Coronary artery (tissue), 2 donors: ENCODE data around the gene SNX5.

Source experiments
- DNase-seq: peaks from one replicate; pipeline ENCODE4 v3.0.0-alpha.2; 2017; ENCODE audit warnings: low spot score
- H3K27ac ChIP-seq, 2 donors: fragments of 200-600 bp; sonication (generic); one replicate each; pipeline ENCODE4 v1.5.1; 2016 to 2019
- H3K4me3 ChIP-seq: fragments of 200-600 bp; sonication (generic); 2 replicates; pipeline ENCODE4 v1.5.1; 2016; ENCODE audit warnings: mild to moderate bottlenecking, moderate library complexity
- TF ChIP-seq, protein P1 (sequence below): fragments of 200-600 bp; sonication (generic); IDR thresholded peaks from one replicate; pipeline ENCODE4 v1.5.1; 2019; ENCODE audit warnings: antibody characterized with exemption

The SNX5 gene

DNA sequence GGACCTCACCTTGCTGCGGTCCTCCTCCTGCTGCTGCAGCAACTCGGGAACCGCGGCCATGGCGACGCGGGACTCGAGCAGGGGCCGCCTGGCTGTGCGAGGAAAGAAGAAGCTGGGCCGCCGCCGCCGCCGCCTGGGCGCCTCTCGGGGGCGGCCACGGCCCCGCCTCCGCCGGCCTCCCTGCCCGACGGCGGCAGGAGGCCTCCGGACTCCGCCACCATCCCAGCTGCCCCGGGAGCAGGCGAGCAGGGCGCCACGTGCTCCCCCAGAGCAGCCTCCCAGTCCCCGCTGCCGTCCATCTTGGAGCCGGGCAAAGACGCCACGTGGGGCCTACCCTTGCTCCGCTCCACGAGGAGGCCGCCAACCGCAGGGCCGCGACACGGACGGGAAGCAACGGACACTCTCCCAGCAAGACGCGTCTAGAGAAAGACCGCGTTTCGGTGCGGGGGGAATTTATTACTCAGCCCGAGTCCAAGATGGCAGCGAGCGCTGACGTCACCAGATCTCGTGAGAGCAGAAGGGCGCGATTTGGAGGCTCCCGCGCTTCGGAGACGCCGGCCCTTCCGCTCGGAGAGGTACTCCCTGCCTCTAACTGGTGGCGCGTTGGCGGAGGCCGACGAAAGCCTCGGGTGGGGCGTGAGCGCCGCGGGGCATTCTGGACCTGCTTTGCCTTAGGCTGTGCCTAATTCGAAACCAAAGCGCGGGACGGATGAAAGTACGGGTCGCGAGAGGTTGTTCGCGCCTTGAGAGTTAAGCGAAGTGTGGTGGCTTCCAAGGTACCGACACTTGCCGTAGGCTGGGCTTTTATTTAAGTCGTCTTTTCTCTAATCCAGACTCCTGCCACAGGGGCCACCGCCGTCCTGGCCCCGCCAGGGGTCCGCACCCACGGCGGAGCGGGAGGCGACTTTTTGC is at the start of gene SNX5, which contains the start of gene MGME1:
TSS of gene SNX5 (minus strand) at position 429 of the 912 bp plus-strand sequence. CDS start at position 60, 369 bp downstream.
TSS of gene MGME1 (plus strand) at position 653 of the 912 bp plus-strand sequence. CDS start 842 bp downstream, outside the sequence.
- H3K27ac ChIP-seq = peak within 1 kb of the TSS; percentile 92 to 93
- TF ChIP-seq, protein P1, sequence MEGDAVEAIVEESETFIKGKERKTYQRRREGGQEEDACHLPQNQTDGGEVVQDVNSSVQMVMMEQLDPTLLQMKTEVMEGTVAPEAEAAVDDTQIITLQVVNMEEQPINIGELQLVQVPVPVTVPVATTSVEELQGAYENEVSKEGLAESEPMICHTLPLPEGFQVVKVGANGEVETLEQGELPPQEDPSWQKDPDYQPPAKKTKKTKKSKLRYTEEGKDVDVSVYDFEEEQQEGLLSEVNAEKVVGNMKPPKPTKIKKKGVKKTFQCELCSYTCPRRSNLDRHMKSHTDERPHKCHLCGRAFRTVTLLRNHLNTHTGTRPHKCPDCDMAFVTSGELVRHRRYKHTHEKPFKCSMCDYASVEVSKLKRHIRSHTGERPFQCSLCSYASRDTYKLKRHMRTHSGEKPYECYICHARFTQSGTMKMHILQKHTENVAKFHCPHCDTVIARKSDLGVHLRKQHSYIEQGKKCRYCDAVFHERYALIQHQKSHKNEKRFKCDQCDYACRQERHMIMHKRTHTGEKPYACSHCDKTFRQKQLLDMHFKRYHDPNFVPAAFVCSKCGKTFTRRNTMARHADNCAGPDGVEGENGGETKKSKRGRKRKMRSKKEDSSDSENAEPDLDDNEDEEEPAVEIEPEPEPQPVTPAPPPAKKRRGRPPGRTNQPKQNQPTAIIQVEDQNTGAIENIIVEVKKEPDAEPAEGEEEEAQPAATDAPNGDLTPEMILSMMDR = no peak
- H3K4me3 ChIP-seq = peak within 1 kb of the TSS; percentile 84
- peak; percentile 100 for DNase-seq

DNA sequence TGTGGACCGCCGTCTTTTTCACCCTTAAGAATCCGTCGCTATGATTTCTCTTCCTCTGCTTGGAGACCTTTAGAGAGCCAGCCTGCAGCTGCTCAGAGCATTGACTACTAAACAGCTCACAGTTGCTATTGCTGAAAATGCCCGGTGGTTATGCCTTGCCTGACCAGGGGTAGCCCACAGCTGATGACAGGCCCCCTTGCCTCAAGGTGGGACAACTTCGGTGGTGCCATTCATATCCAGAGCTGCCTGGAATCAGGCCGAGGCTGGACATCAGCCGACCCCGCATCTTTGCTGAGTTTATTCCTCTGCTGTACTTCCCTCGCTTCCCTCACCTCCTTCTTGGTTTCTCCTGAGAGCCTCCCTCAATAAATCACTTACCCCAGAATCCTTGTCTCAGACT is 49.5 kb upstream of the SNX5 start:
- no peak for DNase-seq
- H3K27ac ChIP-seq = no peak overlapping the region
- TF ChIP-seq, protein P1 = no peak

DNA sequence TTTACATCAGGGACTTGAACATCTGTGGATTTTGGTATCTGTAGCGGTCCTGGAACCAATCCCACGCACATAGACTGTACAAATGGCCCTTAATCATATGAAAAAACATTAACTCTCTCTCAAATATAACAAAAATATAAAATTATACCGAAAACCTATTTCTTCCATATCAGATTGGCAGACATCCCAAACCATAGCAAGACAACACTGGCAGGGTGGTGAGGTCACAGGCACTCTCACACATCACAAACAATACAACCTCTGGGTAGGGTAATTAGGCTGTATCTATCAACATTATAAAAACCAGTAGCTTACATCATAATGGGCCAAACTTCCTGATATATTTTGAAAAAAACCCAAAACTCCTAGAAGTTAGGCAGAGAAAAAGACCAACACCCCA is 48.2 kb upstream of the SNX5 start:
- TF ChIP-seq, protein P1 = no peak
- DNase-seq = no peak

More for the DNA sequence above, 49.5 kb upstream of the SNX5 start:
- no peak overlapping the region for H3K4me3 ChIP-seq

DNA sequence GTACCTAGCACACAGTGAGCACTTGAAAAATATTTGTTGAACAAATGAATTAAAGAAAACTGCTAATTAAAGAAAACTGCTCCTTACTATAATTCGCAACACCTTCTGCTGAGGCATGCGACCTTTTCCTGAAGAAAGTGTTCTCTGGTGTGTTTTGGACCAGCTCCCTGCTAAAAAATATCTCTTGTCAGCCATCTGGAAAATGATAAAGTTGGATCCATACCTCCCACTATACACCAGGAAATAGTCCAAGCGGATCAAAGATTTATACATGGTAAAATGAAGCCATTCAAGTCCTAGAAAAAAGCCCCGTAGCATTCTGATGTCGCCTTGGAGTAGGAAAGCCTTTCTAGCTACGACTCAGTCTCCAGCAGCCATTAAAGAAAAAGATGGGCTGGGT is 45.8 kb upstream of the SNX5 start:
- DNase-seq = no peak
- TF ChIP-seq, protein P1 = no peak
- no peak overlapping the region for H3K4me3 ChIP-seq
- no peak overlapping the region for H3K27ac ChIP-seq

More for the DNA sequence above, 48.2 kb upstream of the SNX5 start:
- Histone ChIP-seq H3K4me3 (no peak overlapping the region), H3K27ac (no peak overlapping the region)

DNA sequence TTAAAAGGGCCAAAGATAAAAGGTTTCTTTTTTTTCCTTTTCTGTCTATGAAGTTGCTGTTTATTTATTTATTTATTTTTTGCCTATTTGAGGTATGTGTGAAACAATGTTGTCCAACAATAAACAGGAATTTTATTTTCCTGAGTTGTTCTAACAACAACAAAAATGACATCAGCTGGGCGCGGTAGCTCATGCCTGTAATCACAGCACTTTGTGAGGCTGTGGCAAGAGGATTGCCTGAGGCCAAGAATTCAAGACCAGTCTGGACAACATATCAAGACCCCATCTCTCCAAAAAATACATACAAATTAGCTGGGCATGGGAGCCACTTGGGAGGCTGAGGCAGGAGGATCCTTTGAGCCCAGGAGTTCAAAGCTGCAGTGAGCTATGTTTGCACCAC is 44.3 kb upstream of the SNX5 start:
- TF ChIP-seq, protein P1 = no peak
- H3K27ac ChIP-seq = no peak overlapping the region
- H3K4me3 ChIP-seq = no peak overlapping the region
- DNase-seq = no peak

DNA sequence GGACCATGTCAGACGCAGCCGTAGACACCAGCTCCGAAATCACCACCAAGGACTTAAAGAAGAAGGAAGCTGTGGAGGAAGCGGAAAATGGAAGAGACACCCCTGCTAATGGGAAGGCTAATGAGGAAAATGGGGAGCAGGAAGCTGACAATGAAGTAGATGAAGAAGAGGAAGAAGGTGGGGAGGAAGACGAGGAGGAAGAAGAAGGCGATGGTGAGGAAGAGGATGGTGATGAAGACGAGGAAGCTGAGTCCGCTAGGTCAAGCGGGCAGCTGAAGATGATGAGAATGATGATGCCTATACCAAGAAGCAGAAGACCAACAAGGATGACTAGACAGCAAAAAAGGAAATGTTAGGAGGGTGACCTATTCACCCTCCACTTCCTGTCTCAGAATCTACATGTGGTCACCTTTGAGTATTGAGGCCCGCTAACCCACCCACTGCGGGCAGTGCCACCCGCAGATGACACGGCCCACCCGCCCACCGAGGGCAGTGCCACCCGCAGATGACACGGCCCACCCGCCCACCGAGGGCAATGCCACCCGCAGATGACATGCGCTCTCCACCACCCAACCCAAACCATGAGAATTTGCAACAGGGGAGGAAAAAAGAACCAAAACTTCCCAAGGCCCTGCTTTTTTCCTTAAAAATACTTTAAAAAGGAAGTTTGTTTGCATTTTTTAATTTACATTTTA is 43.5 kb upstream of the SNX5 start:
- TF ChIP-seq, protein P1 = no peak

More for the DNA sequence above, 43.5 kb upstream of the SNX5 start:
- Histone ChIP-seq H3K4me3 (no peak overlapping the region), H3K27ac (no peak overlapping the region)
- DNase-seq = no peak
